Right renal cortex interstitium (tissue), 3 donors: ENCODE data around the gene CNDP1. TPM values are rescaled to one million over a fixed set of nuclear protein-coding genes. Genes with fewer than 3 reads are reported as not detected.

ENCODE experiments used
- DNase-seq, 3 donors: peaks; one replicate each; pipeline ENCODE4 v3.0.0-alpha.2; 2013; ENCODE audit warnings: low read depth in 3 of 3, low spot score in 2 of 3
- polyA plus RNA-seq, 3 donors: library from polyadenylated mRNA; unstranded; fragments of 120-200 nt; gene quantifications; one replicate each; pipeline ENCODE4 v1.2.1, GENCODE V29; 2013; ENCODE audit not compliant: insufficient read length in 3 of 3

The CNDP1 gene
- polyA plus RNA-seq, 3 donors: 0.75 to 1.5 (median 1.2) TPM

GRCh38 chr18:74506448-74507084, 27.7 kb upstream of the CNDP1 start:
- no peak for DNase-seq

DNA sequence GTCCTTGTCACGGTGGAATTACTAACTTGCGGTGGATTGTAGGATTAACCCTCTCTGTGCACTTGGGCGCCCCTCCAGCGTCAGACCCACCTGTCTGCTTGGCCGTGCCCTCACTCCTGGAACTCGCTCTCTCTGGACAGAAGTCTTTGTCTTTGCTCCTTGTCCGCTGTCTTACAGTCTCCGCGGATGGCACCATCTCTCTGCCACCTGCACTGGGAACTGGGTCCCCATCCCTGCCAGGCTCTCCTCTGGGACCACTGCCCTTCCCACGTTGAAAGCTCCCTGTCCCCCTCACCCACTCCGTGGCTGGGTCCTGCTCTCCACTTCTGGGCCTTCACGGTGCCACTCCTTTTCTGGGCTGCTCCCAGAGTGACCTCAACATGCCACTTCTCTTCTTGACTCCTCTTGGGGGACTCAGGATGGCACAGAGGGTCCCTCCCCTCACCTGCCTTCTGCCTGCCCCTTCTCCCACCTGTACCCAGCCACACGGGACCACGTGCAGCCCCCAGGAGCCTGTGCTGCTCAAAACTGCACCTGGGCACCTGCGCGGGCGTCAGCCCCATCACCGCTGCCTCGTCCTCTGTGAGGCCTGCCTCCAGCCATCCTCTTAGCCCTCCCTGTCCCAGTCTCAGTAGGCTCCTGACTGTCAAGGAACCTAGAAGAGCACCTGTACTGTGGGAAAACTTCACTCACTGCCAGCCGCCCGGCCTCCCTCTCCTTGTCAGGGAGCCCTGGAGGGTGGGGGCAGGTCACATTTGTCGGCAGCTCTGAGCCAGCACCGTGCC, 27.0 kb upstream of the CNDP1 start:
- no peak for DNase-seq

DNA sequence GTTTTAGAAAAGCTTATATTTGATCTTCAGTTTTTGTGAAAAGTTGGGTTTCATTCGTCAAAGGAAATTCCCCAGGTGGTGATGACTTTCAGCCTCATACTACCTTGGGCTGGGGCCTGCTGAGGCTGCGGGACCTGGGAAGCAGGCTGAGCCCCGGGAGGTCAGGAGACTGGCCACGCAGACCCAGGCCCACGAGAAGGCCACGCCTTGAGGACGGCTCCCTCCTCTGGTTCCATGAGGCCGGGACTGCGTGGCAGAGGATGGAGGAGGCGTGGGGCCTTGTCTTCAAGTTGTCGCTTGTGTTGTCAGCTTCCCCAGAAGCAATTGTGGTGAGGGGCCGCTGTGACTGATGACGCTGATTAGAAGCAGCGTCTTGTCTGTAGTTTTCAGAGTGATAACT, 26.4 kb upstream of the CNDP1 start:
- no peak for DNase-seq

GRCh38 chr18:74508366-74508765, 25.9 kb upstream of the CNDP1 start:
- DNase-seq: no peak

DNA sequence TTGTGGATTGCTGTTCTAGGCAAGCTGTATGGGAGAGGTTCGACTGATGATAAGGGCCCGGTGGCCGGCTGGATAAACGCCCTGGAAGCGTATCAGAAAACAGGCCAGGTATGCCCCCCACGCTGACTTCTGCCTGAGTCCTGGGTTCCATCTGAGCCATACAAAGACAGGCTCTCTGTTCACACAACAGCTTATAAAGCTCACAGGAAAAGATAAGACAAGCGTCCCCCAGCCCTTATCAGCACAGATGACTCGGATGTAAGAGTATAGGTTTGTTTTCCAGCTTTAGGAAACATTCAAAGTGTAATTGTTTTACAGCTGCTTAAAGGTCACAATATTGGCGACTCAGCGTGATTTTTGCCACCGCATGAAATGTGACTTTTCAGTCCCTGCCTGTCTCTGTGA, 25.5 kb upstream of the CNDP1 start:
- DNase-seq: no peak

GRCh38 chr18:74509856-74510769, 24.2 kb upstream of the CNDP1 start:
- no peak for DNase-seq

DNA sequence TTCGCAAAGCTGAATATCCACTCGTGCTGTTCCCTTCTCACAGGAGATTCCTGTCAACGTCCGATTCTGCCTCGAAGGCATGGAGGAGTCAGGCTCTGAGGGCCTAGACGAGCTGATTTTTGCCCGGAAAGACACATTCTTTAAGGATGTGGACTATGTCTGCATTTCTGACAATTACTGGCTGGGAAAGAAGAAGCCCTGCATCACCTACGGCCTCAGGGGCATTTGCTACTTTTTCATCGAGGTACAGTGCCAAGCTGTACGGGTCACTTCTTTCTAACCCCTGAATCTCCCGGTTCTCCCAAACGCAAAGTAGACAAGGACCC, 23.6 kb upstream of the CNDP1 start:
- DNase-seq: no peak

DNA sequence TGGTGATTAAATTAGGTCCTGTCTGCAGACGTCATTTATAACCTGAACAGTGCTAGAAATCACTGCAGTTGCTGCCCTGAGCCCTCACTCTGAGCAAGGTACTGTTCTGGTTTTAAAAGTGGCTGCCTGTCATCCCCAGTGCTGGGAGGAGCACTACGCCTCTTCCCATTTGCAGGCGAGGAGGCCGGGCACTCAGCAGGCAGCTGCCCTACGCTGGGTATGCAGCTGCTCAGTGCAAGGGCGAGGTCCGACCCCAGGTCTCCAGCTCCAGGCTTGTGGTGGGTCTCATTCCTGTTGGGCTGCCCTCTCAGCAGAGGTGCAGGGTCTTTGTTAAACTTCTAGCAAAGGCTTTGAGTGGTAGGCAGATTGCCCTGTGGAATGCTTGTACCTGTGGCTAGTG, 22.5 kb upstream of the CNDP1 start:
- DNase-seq: no peak

DNA sequence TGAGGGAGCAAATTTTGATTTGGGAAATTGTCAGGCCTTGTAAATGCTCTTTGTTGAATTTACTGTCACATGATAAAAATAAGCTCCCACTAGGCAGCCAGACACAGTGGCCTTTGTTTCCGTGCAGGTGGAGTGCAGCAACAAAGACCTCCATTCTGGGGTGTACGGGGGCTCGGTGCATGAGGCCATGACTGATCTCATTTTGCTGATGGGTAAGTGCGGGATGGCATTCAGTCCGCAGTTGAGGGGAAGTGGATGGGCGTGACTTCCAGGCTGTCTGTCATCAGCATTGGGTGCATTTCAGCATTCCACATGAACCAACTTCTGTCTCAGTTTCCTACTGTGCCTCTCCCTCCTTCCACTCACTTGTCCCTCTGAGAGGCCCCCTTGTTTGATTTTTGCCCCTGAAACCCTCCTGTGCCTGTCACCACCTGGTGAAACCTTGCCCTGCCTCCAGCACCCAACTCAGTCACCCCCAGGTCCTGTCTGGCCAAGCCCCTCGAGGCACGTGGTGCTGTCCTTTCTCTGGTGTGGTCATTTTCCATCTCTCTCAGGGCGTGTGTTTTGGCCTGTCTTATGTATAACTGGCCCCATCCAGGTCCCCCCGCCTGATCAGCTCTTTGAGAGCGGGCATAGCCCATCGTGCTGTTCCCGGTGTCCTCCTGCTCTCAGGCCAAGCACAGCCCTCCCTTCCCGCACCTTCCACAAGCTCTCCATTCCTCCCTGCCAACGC, 21.8 kb upstream of the CNDP1 start:
- no peak for DNase-seq

- no peak for DNase-seq
These were observed 21.0 kb upstream of the CNDP1 start for GRCh38 chr18:74513149-74513882.

- no peak for DNase-seq
These were observed 20.5 kb upstream of the CNDP1 start for GRCh38 chr18:74513883-74514205.

- DNase-seq: no peak
These were observed 19.3 kb upstream of the CNDP1 start for GRCh38 chr18:74514860-74515495.

DNA sequence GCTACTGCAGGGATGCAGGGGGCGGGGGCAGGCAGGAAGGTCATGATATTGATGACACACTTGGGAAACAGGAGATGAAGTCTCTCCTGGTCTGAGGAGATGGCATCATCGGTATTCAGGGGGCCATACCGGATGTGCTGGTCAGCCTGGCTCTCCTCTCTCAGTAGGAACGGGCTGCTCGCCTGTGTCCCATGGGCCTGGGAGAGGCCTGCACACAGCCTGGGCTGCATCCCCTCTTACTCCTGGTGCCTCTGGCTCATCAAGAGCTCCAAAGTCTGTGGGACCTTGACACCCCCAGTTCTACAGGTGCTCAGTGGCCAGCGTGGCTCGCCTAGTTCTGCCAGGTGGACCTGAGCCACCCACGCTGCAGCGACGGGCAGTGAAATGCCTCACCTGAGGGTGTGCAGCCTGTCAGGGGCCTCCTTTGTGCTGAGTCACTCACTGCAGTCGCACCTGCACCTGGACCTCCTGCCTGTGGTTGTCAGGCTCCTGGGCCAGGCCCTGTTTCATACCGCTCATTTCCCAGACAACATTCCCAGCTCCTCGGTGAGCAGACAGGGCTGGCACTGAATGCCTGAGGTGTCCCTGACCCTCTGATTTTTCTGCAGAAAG, 18.6 kb upstream of the CNDP1 start:
- DNase-seq: no peak

GRCh38 chr18:74516271-74517235, 17.7 kb upstream of the CNDP1 start:
- no peak for DNase-seq

DNA sequence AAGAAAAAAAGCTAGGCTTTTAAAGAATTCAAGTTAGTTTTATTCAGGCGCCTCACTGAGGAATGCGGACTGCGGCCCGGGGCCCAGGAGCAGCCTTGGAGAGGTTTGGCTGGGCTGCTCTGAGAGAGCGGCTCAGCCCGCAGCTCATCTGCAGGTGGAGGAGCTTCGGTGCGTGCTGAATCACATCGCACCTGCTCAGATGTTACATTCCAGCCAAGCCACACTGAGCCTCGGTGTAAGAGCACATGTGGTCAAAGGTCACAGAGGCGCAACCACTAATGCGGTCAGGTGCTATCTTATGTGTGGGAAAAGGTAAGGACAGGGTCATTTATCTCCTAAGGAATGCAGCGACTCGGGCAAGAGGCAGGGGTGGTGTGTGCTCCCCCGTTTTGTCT, 17.1 kb upstream of the CNDP1 start:
- DNase-seq: no peak

DNA sequence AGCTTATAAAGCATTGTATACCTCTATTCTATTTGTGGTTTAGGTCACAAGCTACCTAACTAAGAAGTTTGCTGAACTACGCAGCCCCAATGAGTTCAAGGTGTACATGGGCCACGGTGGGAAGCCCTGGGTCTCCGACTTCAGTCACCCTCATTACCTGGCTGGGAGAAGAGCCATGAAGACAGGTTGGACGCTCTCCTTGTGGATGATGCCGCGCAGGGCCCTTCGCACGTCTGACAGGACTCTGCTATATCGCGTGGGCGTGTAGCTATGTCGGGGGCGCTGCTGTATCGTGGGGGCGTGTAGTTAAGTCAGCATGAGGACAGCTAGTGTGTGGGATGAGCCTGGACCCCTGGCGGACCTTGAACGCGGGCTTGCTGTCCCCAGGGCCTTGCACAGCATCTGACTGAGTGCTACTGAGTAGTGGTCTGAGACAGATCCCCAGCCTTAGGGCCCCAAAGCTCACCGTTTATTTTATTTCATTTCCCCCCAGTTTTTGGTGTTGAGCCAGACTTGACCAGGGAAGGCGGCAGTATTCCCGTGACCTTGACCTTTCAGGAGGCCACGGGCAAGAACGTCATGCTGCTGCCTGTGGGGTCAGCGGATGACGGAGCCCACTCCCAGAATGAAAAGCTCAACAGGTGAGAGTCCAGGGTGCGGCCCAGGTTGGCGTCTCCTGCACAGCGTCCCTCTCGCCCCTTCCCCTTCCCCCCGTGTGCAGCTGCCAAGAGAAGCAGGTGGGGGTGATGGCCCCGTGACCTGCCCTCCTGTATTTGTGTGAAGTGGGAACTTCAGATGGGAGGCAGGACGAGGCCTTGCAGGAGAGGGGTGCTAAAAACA, 15.6 kb upstream of the CNDP1 start:
- DNase-seq: no peak

DNA sequence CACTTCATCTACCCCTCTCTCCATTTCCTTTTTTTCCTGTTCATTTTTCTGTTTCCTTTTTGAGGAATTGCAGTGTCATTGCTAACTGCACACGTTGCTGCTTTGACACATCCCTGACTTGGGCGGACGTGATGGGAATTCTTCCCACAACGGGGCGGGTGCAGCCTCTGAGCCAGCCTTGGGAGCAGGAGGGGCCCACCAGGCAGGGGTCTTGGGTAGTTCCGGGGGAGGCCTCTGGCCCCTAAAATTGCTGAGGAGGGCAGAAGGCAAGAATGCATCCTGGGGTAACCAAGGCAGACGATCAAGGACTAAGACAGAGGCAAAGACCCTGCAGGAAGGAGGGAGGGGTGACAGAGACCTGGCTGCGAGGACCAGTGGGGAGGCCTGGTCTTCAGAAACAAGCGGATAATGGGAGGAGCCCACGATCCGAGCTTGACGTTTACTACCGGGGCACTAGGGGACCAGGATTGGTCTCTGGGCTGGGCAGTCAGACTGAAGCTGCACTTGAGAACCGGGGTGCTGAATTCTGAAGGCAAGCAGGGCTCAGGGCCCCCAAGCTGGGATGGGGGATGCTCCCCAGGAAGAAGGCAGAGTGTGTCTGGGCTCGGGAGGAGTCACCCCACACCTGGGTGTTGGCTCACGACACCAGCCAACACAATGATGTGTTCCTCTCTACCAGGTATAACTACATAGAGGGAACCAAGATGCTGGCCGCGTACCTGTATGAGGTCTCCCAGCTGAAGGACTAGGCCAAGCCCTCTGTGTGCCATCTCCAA, 14.8 kb upstream of the CNDP1 start:
- no peak for DNase-seq
